Erythroblast (primary cell): ENCODE data around the gene COL16A1.
"Not testable (repeated sequence)": the region's sequence is repeated elsewhere in the genome, so short reads cannot be mapped to it uniquely, and the experiment has no call there.

Source experiments
- DNase-seq, 2 experiments: peaks; one replicate each; lab custom pipeline; 2025; lab: John Stamatoyannopoulos, UW
- GATA1 ChIP-seq: IDR thresholded peaks from 2 replicates; pipeline ENCODE4 v1.6.1; 2011; ENCODE audit warnings: low read depth, mild to moderate bottlenecking, control low read depth, low read length, moderate library complexity
- POLR2A ChIP-seq: IDR thresholded peaks from 2 replicates; pipeline ENCODE4 v1.6.1; 2011; ENCODE audit warnings: mild to moderate bottlenecking, low read length

COL16A1 gene

GRCh38 chr1:31725777-31726535, 22.1 kb upstream of the COL16A1 start:
- TF ChIP-seq POLR2A (no peak), GATA1 (no peak)

DNA sequence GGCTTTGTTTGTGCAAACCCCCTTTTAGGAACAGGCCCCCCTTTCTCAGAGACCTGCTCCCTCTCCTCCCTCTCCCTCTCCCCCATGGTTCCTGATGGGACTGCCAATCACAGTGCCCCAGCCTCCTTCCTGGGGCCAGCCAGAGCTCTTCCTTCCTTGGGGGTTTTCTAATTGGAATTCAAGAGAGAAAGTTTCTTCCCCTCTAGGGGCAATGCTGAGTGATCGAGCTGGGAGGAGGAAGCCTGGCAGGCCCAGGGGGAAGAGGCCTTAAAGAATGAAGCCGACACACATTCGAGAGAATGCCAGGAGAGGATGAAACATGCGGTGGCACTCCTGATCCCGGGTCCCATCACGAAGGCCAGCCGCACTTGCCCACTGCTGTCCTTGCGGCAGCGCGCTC, 21.3 kb upstream of the COL16A1 start:
- DNase-seq: no peak
- no peak for TF ChIP-seq GATA1
- no peak for TF ChIP-seq POLR2A

More at GRCh38 chr1:31725777-31726535, 22.1 kb upstream of the COL16A1 start:
- no peak for DNase-seq

DNA sequence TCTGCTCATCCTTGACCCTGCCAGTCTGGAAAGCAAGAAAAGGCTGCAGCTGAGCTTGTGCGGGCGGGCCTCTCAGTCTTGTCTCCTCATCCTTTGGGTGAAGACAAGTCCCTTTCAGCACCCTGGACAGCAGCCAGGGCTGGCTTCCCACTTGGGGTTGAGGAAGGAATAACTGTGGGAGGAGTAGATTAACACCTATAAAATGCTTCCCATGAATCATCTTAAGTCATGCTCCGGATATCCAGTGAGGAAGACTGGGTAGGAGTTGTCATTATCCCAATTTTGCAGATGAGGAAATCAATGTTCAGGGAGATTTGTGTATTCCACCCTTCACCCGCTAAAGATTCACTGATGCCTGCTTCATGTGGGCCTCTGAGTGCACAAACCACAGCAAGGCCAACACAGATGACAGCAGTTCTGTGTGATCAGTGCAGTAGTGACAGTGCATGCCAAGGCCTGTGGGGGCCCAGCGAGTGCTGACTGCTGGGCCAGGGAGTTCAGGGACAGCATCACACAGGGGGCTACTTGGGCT, 20.1 kb upstream of the COL16A1 start:
- TF ChIP-seq POLR2A (no peak), GATA1 (no peak)
- peak; percentile 40 to 63 for DNase-seq

DNA sequence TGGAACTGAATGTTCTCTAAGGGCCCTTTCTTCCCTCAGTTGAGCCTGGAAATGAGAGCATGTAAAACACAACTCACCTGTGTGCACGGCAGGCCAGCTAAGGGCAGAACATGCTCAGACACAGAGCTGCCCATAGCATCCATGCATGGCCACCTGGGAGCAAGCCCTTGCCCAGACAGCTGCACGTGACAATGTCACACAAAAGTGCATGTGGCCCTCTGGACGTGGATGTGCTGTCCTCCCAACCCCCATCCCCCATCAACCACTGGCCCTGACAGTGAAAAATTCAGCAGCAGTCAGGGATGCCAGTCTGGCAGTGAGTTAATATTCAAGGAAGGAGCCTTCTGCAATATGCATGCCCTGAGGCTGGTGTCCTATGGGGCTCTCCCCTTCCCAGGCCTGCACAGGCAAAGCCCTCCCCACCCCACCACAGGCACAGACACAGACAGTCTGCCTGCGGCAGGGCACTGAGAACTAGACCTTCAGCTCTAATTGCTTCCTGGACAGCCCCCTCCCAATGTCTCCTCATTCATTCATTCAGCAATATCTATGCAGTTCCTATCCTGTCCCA, 14.6 kb upstream of the COL16A1 start:
- no peak for TF ChIP-seq GATA1
- no peak for DNase-seq

- peak in 1 of 2 experiments; percentile 39 for DNase-seq
- TF ChIP-seq GATA1 (no peak), POLR2A (no peak)
Measured at GRCh38 chr1:31717341-31717740, 13.5 kb upstream of the COL16A1 start.

- no peak for TF ChIP-seq POLR2A
- no peak for TF ChIP-seq GATA1
- no peak for DNase-seq
Measured at GRCh38 chr1:31715873-31716220, 12.0 kb upstream of the COL16A1 start.

- TF ChIP-seq POLR2A: no peak
- no peak for TF ChIP-seq GATA1
Measured at GRCh38 chr1:31715087-31715872, 11.5 kb upstream of the COL16A1 start.

GRCh38 chr1:31714442-31715086, 10.7 kb upstream of the COL16A1 start:
- TF ChIP-seq POLR2A (no peak), GATA1 (no peak)
- DNase-seq: peak; percentile 11 to 28

More at GRCh38 chr1:31715087-31715872, 11.5 kb upstream of the COL16A1 start:
- DNase-seq: peak; percentile 17 to 40

GRCh38 chr1:31712630-31713029, 8.8 kb upstream of the COL16A1 start:
- no peak for DNase-seq
- TF ChIP-seq GATA1 (no peak), POLR2A (no peak)

DNA sequence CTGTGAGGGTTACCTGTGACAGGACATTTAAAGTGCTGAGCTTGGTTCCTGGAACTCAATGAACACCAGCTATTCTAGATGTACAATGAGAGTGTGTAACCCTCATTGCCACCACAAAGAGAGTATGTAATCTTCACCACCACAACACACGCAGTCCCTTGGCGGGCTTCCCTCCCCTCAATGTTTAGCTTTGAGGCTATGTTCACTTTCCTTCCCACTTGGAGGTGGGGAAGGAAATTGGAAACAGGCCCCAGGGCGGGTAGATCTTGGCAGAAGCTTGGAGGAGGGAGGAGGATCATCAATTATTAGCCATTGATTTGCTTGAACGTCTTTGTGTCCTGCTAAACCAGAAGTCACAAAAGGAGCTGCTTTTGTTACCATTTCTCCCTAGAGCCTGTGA, 8.3 kb upstream of the COL16A1 start:
- no peak for TF ChIP-seq POLR2A
- no peak for TF ChIP-seq GATA1
- DNase-seq: no peak

GRCh38 chr1:31708324-31708723, 4.5 kb upstream of the COL16A1 start:
- TF ChIP-seq GATA1 (no peak), POLR2A (no peak)
- no peak for DNase-seq

DNA sequence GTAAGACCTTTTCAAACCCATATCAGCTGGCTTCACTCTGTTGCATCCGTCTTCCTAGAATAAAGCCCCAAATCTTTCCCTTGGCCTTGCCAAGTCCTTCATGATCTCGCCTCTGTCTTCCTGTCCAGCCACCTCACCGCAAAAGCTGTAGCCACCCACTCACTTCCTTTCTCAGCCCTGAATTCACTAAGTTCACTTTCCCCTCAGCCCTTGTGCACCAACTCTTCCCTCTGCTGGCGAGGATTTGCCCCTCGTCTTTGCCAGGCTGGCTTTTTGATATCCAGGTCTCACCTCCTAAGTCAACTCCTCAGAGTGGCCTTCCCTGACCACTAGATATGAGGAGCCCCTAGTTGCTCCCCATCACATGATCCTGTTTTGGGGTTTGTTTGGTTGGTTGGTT, 3.9 kb upstream of the COL16A1 start:
- DNase-seq: no peak
- no peak for TF ChIP-seq POLR2A
- TF ChIP-seq GATA1: no peak

GRCh38 chr1:31707059-31707600, 3.3 kb upstream of the COL16A1 start:
- not testable (repeated sequence) for DNase-seq

- DNase-seq: no peak
- no peak for TF ChIP-seq GATA1
- TF ChIP-seq POLR2A: no peak
Measured at GRCh38 chr1:31706384-31707058, 2.7 kb upstream of the COL16A1 start.
